GM19351 (cell line): ENCODE data around the gene ADRA2C.
"Not testable (repeated sequence)": the region's sequence is repeated elsewhere in the genome, so short reads cannot be mapped to it uniquely, and the experiment has no call there.

Experiments used
- ATAC-seq: cut with Tn5 transposase; IDR thresholded peaks from one replicate; pipeline ENCODE4 v1.9.1; 2021; ENCODE audit warnings: mild to moderate bottlenecking, moderate library complexity; ENCODE audit not compliant: unreplicated experiment

ADRA2C gene

GRCh38 chr4:3810111-3810680 is 44.0 kb downstream of the ADRA2C start:
- no peak for ATAC-seq

- ATAC-seq: no peak
These were observed 44.8 kb downstream of the ADRA2C start for GRCh38 chr4:3810796-3811485.

DNA sequence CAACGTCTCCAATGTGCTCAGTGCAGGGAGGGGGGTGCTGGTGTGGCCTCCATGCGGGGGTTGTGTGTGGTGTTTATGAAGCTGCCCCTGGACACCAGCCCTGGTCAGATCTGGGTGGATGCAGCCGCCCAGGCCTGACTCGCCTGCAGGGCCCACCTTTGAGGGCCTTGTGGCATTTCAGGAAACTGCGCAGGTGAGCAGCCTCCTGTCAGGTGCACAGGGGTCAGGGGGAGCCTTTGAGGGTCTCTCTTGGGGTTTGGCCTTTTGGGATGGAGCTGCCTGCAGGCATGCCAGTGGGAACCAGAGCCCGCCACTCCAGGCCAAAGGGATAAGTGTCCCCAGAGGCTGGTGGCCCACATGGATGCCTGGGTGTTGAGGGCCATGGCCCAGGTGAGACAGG is 45.4 kb downstream of the ADRA2C start:
- no peak for ATAC-seq

GRCh38 chr4:3812211-3812934 is 46.2 kb downstream of the ADRA2C start:
- ATAC-seq: no peak

- no peak for ATAC-seq
These were observed 47.2 kb downstream of the ADRA2C start for GRCh38 chr4:3813151-3814052.

- ATAC-seq: no peak
These were observed 47.9 kb downstream of the ADRA2C start for GRCh38 chr4:3814053-3814570.

GRCh38 chr4:3814838-3815237 is 48.7 kb downstream of the ADRA2C start:
- not testable (repeated sequence) for ATAC-seq

GRCh38 chr4:3816256-3816825 is 50.2 kb downstream of the ADRA2C start:
- ATAC-seq: no peak

- ATAC-seq: no peak
These were observed 51.1 kb downstream of the ADRA2C start for GRCh38 chr4:3816983-3817960.
